OCI-LY3 (cell line): ENCODE measurements around the gene NCK2.
"Not testable (repeated sequence)": the region's sequence is repeated elsewhere in the genome, so short reads cannot be mapped to it uniquely, and the experiment has no call there.

ENCODE experiments used
- H2AFZ ChIP-seq: fragments of 200-600, 300-600 bp; shearing (Covaris generic); 2 replicates; pipeline ENCODE4 v1.6.0; 2014; ENCODE audit warnings: antibody characterized with exemption, low read depth, low read length
- H3K27ac ChIP-seq: fragments of 200-600, 300-600 bp; sonication (generic); 2 replicates; pipeline ENCODE4 v1.5.1; 2014; ENCODE audit warnings: mild to moderate bottlenecking, low read length, moderate library complexity, mixed read lengths
- H3K27me3 ChIP-seq: fragments of 200-600, 300-600 bp; sonication (generic); 2 replicates; pipeline ENCODE4 v1.6.1; 2014; ENCODE audit warnings: low read depth, low read length, mixed read lengths
- H3K36me3 ChIP-seq: fragments of 200-600, 300-600 bp; sonication (generic); replicated peaks from 2 replicates; pipeline ENCODE3; 2014; ENCODE audit warnings: low read depth, low read length, mixed read lengths
- H3K4me1 ChIP-seq: fragments of 300-600, 200-600 bp; sonication (generic); 2 replicates; pipeline ENCODE4 v1.6.1; 2014; ENCODE audit warnings: low read length, mixed read lengths
- H3K4me2 ChIP-seq: fragments of 200-600, 300-600 bp; sonication (generic); 2 replicates; pipeline ENCODE4 v1.6.1; 2014; ENCODE audit warnings: low read length, mixed read lengths
- H3K4me3 ChIP-seq: fragments of 300-600, 200-600 bp; sonication (generic); 2 replicates; pipeline ENCODE4 v1.5.1; 2014; ENCODE audit warnings: antibody characterized with exemption, mild to moderate bottlenecking, low read length, moderate library complexity
- H3K79me2 ChIP-seq: fragments of 300-600, 200-600 bp; shearing (Covaris generic); 2 replicates; pipeline ENCODE4 v1.6.1; 2014; ENCODE audit warnings: mild to moderate bottlenecking, low read length, mixed read lengths
- H3K9ac ChIP-seq: fragments of 300-600, 200-600 bp; shearing (Covaris generic); 2 replicates; pipeline ENCODE4 v1.6.0; 2014; ENCODE audit warnings: mild to moderate bottlenecking, low read length, moderate library complexity
- H3K9me3 ChIP-seq: fragments of 200-600, 300-600 bp; shearing (Covaris generic); 2 replicates; pipeline ENCODE4 v1.6.1; 2014; ENCODE audit warnings: low read length, mixed read lengths; ENCODE audit not compliant: insufficient read depth
- H4K20me1 ChIP-seq: fragments of 200-600, 300-600 bp; sonication (generic); 2 replicates; pipeline ENCODE4 v1.6.1; 2016; ENCODE audit warnings: low read length, mixed read lengths; ENCODE audit not compliant: insufficient read depth
- CTCF ChIP-seq: fragments of 200-600, 300-600 bp; sonication (generic); IDR thresholded peaks from 2 replicates; pipeline ENCODE4 v1.5.1; 2014; ENCODE audit warnings: antibody characterized with exemption, low read length, low read depth
- EZH2phosphoT487 ChIP-seq: fragments of 200-600 bp; shearing (Covaris generic); IDR thresholded peaks from 2 replicates; pipeline ENCODE4 v1.6.1; 2018; ENCODE audit warnings: antibody characterized with exemption, mixed run types, low read depth

The NCK2 gene

DNA sequence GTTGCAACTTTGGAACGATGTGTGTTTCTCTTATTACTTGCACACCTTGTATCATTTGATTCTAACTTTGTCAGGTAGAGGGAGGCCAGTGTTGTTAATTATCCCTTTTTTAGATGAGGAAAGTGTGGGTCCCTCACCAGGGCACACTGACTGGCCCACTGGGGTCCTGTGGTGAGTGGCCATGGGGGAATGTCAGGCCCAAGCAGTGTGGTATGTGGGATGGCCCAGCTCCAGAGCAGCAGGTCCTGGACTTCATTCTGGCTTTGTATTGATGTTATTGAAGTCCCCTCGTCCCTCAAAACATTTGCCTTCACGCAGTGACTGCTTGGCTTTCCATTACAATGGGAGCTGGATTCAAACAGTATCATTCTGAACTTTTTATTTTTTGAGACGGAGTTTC is 11.7 kb downstream of the NCK2 start:
- Histone ChIP-seq H3K4me1 (peaks cover 40% of the 10 kb centered on the region), H3K79me2 (peaks cover 73% of the 10 kb centered on the region), H3K27me3 (no peaks in the 10 kb centered on the region), H3K9ac (no peak overlapping the region), H2AFZ (no peak overlapping the region), H3K36me3 (peaks cover 2% of the 10 kb centered on the region), H3K4me2 (no peak overlapping the region), H3K4me3 (no peak overlapping the region), H3K27ac (no peak overlapping the region), H4K20me1 (peaks cover 85% of the 10 kb centered on the region), H3K9me3 (no peaks in the 10 kb centered on the region)
- no peak for TF ChIP-seq CTCF
- no peak for TF ChIP-seq EZH2phosphoT487

GRCh38 chr2:105756865-105757264 is 12.2 kb downstream of the NCK2 start:
- Histone ChIP-seq H4K20me1 (peaks cover 85% of the 10 kb centered on the region), H3K79me2 (peaks cover 74% of the 10 kb centered on the region), H3K4me2 (peak overlapping the region; percentile 30; the same call in 1 of the 2 replicates), H3K4me1 (peaks cover 40% of the 10 kb centered on the region)
- not testable (repeated sequence) for H3K27me3 ChIP-seq, H3K36me3 ChIP-seq, H3K27ac ChIP-seq, H3K9me3 ChIP-seq, H2AFZ ChIP-seq, H3K9ac ChIP-seq, H3K4me3 ChIP-seq

- peak overlapping the region; percentile 30; the same call in 1 of the 2 replicates for H3K4me2 ChIP-seq
- no peak overlapping the region for H2AFZ ChIP-seq
- no peaks in the 10 kb centered on the region for H3K27me3 ChIP-seq
- peaks cover 2% of the 10 kb centered on the region for H3K36me3 ChIP-seq
- peaks cover 91% of the 10 kb centered on the region for H4K20me1 ChIP-seq
- H3K27ac ChIP-seq, result no peak overlapping the region
- H3K9me3 ChIP-seq, result no peaks in the 10 kb centered on the region
- TF ChIP-seq CTCF (no peak), EZH2phosphoT487 (no peak)
- peaks cover 79% of the 10 kb centered on the region for H3K79me2 ChIP-seq
- H3K9ac ChIP-seq, result no peak overlapping the region
- H3K4me1 ChIP-seq, result peaks cover 40% of the 10 kb centered on the region
- no peak overlapping the region for H3K4me3 ChIP-seq
Observed at GRCh38 chr2:105757433-105757832, 12.7 kb downstream of the NCK2 start.

DNA sequence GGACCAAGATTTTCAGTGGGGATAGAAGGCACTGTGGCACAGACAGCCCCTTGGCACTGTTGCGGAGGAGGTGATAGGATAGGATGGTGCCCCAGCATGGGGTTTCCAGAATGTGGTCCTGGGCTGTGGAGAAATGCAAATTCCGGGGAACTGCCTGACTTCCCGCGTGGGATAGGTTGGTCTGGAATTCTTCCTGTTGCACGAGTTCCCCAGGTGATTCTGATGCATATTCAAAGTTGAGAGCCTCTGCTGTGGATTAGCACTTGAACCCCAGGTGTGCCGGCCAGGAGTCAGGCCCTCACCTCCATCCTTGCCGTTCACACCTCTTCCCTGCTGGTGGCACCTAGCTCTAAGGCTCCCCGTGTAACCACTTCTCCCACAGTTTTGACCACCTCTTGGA is 15.5 kb downstream of the NCK2 start:
- H3K4me2 ChIP-seq, result no peak overlapping the region
- no peaks in the 10 kb centered on the region for H3K9me3 ChIP-seq
- H3K79me2 ChIP-seq, result peaks cover 66% of the 10 kb centered on the region
- no peak overlapping the region for H3K27ac ChIP-seq
- no peak overlapping the region for H3K4me3 ChIP-seq
- H2AFZ ChIP-seq, result no peak overlapping the region
- H3K36me3 ChIP-seq, result no peaks in the 10 kb centered on the region
- H4K20me1 ChIP-seq, result peaks cover 83% of the 10 kb centered on the region
- no peaks in the 10 kb centered on the region for H3K27me3 ChIP-seq
- peaks cover 22% of the 10 kb centered on the region for H3K4me1 ChIP-seq
- H3K9ac ChIP-seq, result no peak overlapping the region
- TF ChIP-seq EZH2phosphoT487 (no peak), CTCF (no peak)
